Measurements from ENCODE around the gene MYH15. TPM values are rescaled to one million over a fixed set of nuclear protein-coding genes. Genes with fewer than 3 reads are reported as not detected.

MYH15 gene
- total RNA-seq, 1 experiment from 2014 or later, result 0.09 TPM

GRCh38 chr3:108394016-108394415, 116.4 kb downstream of the MYH15 start:
- peaks cover 17% of the 10 kb centered on the region for H3K4me1 Mint-ChIP-seq
- H3K36me3 Mint-ChIP-seq, result no peaks in the 10 kb centered on the region
- ChIA-PET POLR2A (no interaction called here), CTCF (no interaction called here)
- no peak overlapping the region for H3K27ac Mint-ChIP-seq
- H3K4me3 Mint-ChIP-seq, result no peak overlapping the region
- no peaks in the 10 kb centered on the region for H3K9me3 Mint-ChIP-seq
- TF ChIP-seq, protein P1, sequence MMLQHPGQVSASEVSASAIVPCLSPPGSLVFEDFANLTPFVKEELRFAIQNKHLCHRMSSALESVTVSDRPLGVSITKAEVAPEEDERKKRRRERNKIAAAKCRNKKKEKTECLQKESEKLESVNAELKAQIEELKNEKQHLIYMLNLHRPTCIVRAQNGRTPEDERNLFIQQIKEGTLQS (CRISPR knock-in tag; conservative IDR thresholded peaks at IDR 0.05), result no peak
- TF ChIP-seq, protein P2, sequence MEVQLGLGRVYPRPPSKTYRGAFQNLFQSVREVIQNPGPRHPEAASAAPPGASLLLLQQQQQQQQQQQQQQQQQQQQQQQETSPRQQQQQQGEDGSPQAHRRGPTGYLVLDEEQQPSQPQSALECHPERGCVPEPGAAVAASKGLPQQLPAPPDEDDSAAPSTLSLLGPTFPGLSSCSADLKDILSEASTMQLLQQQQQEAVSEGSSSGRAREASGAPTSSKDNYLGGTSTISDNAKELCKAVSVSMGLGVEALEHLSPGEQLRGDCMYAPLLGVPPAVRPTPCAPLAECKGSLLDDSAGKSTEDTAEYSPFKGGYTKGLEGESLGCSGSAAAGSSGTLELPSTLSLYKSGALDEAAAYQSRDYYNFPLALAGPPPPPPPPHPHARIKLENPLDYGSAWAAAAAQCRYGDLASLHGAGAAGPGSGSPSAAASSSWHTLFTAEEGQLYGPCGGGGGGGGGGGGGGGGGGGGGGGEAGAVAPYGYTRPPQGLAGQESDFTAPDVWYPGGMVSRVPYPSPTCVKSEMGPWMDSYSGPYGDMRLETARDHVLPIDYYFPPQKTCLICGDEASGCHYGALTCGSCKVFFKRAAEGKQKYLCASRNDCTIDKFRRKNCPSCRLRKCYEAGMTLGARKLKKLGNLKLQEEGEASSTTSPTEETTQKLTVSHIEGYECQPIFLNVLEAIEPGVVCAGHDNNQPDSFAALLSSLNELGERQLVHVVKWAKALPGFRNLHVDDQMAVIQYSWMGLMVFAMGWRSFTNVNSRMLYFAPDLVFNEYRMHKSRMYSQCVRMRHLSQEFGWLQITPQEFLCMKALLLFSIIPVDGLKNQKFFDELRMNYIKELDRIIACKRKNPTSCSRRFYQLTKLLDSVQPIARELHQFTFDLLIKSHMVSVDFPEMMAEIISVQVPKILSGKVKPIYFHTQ (CRISPR knock-in tag; IDR thresholded peaks at IDR 0.05), result no peak
- no peak for TF ChIP-seq NR1H2 (CRISPR knock-in tag; IDR thresholded peaks at IDR 0.05)
- no peak for TF ChIP-seq SP1 (CRISPR knock-in tag; conservative IDR thresholded peaks at IDR 0.05)
- no peak for TF ChIP-seq MXD4 (CRISPR knock-in tag; IDR thresholded peaks at IDR 0.05; ENCODE audit: borderline replicate concordance)
- TF ChIP-seq USF2 (CRISPR knock-in tag; IDR thresholded peaks at IDR 0.05), result no peak
- no peak for TF ChIP-seq ZBTB21 (CRISPR knock-in tag; IDR thresholded peaks at IDR 0.05; ENCODE audit: borderline replicate concordance)
- TF ChIP-seq FOXP4 (CRISPR knock-in tag; IDR thresholded peaks at IDR 0.05), result no peak
- TF ChIP-seq NFYB (CRISPR knock-in tag; conservative IDR thresholded peaks at IDR 0.05; ENCODE audit: low read depth), result no peak
- TF ChIP-seq, protein P3, sequence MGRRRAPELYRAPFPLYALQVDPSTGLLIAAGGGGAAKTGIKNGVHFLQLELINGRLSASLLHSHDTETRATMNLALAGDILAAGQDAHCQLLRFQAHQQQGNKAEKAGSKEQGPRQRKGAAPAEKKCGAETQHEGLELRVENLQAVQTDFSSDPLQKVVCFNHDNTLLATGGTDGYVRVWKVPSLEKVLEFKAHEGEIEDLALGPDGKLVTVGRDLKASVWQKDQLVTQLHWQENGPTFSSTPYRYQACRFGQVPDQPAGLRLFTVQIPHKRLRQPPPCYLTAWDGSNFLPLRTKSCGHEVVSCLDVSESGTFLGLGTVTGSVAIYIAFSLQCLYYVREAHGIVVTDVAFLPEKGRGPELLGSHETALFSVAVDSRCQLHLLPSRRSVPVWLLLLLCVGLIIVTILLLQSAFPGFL (CRISPR knock-in tag; IDR thresholded peaks at IDR 0.05; ENCODE audit: borderline replicate concordance), result no peak
- TF ChIP-seq RORB (CRISPR knock-in tag; IDR thresholded peaks at IDR 0.05), result no peak
- TF ChIP-seq CDX4 (CRISPR knock-in tag; IDR thresholded peaks at IDR 0.05; ENCODE audit: borderline replicate concordance), result no peak
- TF ChIP-seq AFF4 (CRISPR knock-in tag; IDR thresholded peaks at IDR 0.05; ENCODE audit: borderline replicate concordance), result no peak
- no peak for TF ChIP-seq HMGA2 (CRISPR knock-in tag; IDR thresholded peaks at IDR 0.05)
- TF ChIP-seq FOXK1 (CRISPR knock-in tag; IDR thresholded peaks at IDR 0.05), result no peak
- no peak for TF ChIP-seq ZNF121 (CRISPR knock-in tag; IDR thresholded peaks at IDR 0.05)
- no peak for TF ChIP-seq E2F1 (CRISPR knock-in tag; IDR thresholded peaks at IDR 0.05)
- no peak for TF ChIP-seq IRF2 (CRISPR knock-in tag; IDR thresholded peaks at IDR 0.05; ENCODE audit: borderline replicate concordance, low read depth)
- TF ChIP-seq TCF7 (CRISPR knock-in tag; IDR thresholded peaks at IDR 0.05; ENCODE audit: low read depth), result no peak
- ATAC-seq (no peak), DNase-seq (ENCODE audit: low spot score) (no peak)
- no peaks in the 10 kb centered on the region for H3K27me3 Mint-ChIP-seq (ENCODE audit: low read depth)
